ENCODE data around the gene SDF2. TPM values are rescaled to one million over a fixed set of nuclear protein-coding genes. Genes with fewer than 3 reads are reported as not detected.
"Not testable (repeated sequence)": the region's sequence is repeated elsewhere in the genome, so short reads cannot be mapped to it uniquely, and the experiment has no call there.

SDF2 gene
- polyA plus RNA-seq, 6 donors from 2014 or later, result 46.0 to 76.5 (median 61.7) TPM

DNA sequence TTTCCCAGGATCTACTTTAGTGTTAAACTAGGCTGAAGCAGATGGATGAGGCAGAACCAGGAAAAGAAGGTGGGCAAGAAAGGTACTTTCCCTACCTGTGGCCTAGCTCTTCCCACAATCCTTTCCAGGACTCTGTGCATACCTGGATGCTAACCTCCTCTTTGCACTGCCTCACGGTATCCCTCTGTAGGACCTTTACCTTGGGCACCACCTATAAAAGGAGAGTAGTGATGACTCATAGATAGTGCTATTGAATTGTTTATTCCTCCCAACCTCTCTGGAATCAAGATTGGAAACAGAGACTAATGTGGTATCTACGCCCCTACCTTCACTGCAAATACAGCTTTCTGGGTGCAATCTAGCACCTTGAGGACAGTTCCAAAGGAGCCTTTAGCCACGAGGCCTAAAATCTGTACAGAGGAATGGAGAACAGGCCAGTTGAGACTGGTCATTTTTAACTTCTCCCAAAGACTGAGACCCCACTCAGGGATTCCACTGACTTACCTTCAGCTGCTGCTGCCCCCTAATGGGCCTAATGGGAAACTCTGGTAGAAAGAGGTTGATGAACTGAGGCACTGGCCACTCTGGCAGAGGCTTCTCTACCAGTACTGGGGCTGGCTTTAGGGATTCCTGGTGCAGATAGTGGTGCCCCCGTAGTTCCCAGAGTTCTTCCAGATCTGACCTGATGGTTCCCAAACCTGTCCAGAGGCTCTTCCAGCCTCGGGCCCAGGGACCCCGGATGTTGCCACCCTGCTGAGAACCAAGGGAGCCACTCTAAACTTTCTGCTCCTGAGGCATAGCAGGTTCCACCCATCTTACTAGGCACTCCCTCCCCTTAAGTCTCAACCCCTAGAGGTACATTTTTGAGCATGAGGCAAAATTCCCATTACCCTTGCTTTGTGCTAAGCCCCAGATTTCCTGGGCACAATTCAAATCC, 48.5 kb downstream of the SDF2 start:
- Mint-ChIP-seq H3K9me3 (peaks cover 0 to 2% (median 0%) of the 10 kb centered on the region in 7 donors), H3K4me1 (peaks cover 23 to 43% (median 39%) of the 10 kb centered on the region in 3 donors), H3K36me3 (peaks cover 14 to 20% of the 10 kb centered on the region in 2 donors), H3K4me3 (peak overlapping the region in 1 of 8 donors; percentile 72), H3K27me3 (no peaks in the 10 kb centered on the region), H3K27ac (peak overlapping the region in 2 of 6 donors; percentile 32 to 51)
- peak; percentile 37 to 56 for ATAC-seq (ENCODE audit: low read depth in 2 of 2)
- DNase-seq, result peak; percentile 40

DNA sequence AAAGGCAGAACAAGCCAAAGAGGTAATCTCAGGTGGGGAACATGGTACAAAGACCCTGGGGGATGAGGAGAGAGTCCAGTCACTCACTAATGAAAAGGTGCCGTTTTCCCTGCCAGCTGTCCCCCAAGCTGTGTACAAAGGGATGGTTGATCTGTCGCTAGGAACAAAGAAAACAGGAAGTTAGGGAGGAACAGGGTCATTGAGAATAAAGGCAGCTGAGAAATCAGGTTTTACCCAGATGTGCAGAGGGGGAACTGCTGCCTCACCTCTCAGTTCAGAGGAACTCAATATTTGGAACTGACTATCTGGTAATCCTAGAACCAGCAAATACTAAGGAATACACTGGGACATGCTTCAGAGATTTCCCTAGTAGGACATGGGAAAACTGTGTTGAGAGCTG, 49.2 kb downstream of the SDF2 start:
- H3K27me3 Mint-ChIP-seq, result no peaks in the 10 kb centered on the region
- peaks cover 23 to 43% (median 39%) of the 10 kb centered on the region in 3 donors for H3K4me1 Mint-ChIP-seq
- peaks cover 0 to 2% (median 0%) of the 10 kb centered on the region in 7 donors for H3K9me3 Mint-ChIP-seq
- H3K4me3 Mint-ChIP-seq, result peak overlapping the region in 3 of 8 donors; percentile 23 to 45 (median 26)
- no peak for DNase-seq
- H3K36me3 Mint-ChIP-seq, result peaks cover 14 to 20% of the 10 kb centered on the region in 2 donors
- peak; percentile 48 to 58 for ATAC-seq (ENCODE audit: low read depth in 2 of 2)
- peak overlapping the region in 4 of 6 donors; percentile 32 to 92 (median 60) for H3K27ac Mint-ChIP-seq

DNA sequence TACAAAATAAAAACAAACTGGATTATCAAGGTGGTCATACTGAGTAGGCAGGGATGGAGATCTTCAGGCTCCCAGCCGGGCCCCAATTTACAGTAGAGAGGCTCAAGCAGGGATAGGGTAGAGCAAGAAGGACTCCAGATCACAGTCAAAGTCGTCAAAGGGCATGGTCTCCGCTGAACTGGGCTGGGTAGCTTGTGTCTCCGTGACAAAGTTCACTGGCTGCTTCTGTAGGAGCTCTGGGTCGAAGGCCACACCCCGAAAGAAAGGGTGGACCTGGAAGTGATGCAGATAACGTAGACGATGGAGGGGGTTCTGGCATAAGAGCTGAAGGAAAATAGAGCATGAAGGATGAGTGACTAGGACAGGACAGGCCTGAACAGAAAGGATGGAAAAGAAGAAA, 51.3 kb downstream of the SDF2 start:
- no peaks in the 10 kb centered on the region for H3K27me3 Mint-ChIP-seq
- no peaks in the 10 kb centered on the region for H3K9me3 Mint-ChIP-seq
- H3K4me3 Mint-ChIP-seq, result no peak overlapping the region
- peak overlapping the region in 2 of 6 donors; percentile 23 to 88 for H3K27ac Mint-ChIP-seq
- H3K4me1 Mint-ChIP-seq, result peaks cover 20 to 32% (median 28%) of the 10 kb centered on the region in 3 donors
- H3K36me3 Mint-ChIP-seq, result peaks cover 0 to 7% of the 10 kb centered on the region in 2 donors
- DNase-seq, result no peak
- ATAC-seq (ENCODE audit: low read depth in 2 of 2), result no peak

DNA sequence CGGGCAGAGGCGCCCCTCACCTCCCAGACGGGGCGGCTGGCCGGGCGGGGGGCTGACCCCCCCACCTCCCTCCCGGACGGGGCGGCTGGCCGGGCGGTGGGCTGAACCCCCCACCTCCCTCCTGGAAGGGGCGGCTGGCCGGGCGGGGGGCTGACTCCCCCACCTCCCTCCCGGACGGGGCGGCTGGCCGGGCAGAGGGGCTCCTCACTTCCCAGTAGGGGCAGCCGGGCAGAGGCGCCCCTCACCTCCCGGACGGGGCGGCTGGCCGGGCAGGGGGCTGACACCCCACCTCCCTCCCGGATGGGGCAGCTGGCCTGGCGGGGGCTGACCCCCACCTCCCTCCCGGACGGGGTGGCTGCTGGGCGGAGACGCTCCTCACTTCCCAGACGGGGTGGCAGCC, 57.7 kb downstream of the SDF2 start:
- not testable (repeated sequence) for H3K4me3 Mint-ChIP-seq; ATAC-seq (ENCODE audit: low read depth in 2 of 2); DNase-seq; H3K9me3 Mint-ChIP-seq; H3K4me1 Mint-ChIP-seq; H3K27ac Mint-ChIP-seq; H3K36me3 Mint-ChIP-seq; H3K27me3 Mint-ChIP-seq

DNA sequence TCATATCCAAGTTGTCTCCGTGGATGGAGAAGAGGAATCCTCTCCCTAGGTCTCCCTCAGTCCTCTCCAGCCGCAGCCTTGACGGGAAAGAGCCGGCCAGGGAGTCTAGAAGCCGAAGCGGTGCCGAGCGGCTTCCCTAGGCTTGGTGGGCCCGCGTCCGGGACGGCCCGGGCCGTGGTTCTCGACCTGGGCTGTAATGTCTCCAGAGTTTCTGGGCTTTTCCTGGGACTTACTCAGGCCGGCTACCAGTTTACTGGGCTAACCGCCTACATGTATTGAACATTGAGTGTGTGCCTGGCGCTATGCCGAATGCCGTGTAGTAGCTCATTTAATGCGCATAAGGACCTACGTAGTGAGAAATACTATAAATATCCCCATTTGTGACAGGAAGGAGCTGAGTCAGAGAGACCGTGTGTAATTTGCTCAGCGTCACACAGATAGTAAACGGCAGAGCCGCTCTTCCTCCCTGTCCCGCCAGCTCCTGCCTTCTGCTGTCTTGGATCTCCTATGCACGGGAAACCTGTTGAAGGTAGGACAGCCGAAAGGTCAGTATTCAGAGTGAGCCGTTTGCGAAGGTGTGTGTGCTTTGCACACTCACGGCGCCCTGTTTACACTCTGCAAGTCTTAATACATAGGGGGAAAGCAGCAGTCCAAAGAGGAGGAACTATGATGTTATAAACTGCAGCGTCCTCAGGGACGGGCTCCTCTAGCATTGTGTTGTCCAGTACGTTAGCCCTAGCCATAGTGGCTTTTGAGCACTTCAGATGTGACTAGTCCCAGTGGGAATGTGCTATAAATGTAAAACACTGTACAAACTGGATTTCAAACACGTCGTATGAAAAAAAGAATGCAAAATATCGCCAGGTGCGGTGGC, 62.2 kb downstream of the SDF2 start:
- peak overlapping the region; percentile 91 to 98 (median 96) for H3K27ac Mint-ChIP-seq
- no peaks in the 10 kb centered on the region for H3K36me3 Mint-ChIP-seq
- no peaks in the 10 kb centered on the region for H3K27me3 Mint-ChIP-seq
- DNase-seq, result peak; percentile 51
- ATAC-seq (ENCODE audit: low read depth in 2 of 2), result peak; percentile 53 to 59
- peak overlapping the region; percentile 87 to 96 (median 94) for H3K4me3 Mint-ChIP-seq
- H3K4me1 Mint-ChIP-seq, result peaks cover 22 to 26% (median 24%) of the 10 kb centered on the region in 3 donors
- no peaks in the 10 kb centered on the region for H3K9me3 Mint-ChIP-seq

DNA sequence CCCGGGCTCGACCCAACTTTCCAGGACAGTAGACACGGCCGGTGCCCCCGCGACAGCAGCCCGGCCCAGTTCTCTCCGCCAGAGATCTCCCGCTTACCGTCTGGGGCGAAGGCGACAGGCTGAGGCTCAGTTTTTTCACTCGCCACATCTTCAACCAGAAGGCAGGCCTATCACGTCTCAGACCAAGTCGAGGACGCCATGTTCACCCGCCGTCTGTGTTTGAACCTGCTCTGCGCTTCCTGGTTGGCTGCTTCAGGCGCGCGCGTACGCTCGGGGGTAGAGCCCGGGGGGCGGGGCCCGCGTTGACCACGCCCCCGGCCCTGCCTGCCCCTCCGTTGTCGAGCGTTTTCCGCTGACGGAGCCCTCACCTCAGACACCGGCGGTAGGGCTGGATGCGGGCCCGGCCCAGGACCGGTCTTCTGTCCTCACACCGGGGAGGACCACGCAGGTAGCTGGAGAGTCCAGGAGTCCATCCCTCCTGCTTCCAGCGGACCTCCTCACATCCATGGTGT, 62.9 kb downstream of the SDF2 start, which contains the start of gene SPAG5:
SPAG5 (minus strand) TSS at position 227 of the 512 bp plus-strand sequence; CDS start at position 148, 79 bp downstream.
- ATAC-seq (ENCODE audit: low read depth in 2 of 2), result peak; percentile 92 to 93
- Mint-ChIP-seq H3K27me3 (no peaks in the 10 kb centered on the region), H3K27ac (peak within 1 kb of the TSS; percentile 91 to 98 (median 96)), H3K36me3 (no peaks in the 10 kb centered on the region), H3K9me3 (no peaks in the 10 kb centered on the region), H3K4me3 (peak within 1 kb of the TSS; percentile 87 to 96 (median 94)), H3K4me1 (peaks cover 22 to 26% (median 24%) of the 10 kb centered on the region in 3 donors)
- DNase-seq, result peak; percentile 96

DNA sequence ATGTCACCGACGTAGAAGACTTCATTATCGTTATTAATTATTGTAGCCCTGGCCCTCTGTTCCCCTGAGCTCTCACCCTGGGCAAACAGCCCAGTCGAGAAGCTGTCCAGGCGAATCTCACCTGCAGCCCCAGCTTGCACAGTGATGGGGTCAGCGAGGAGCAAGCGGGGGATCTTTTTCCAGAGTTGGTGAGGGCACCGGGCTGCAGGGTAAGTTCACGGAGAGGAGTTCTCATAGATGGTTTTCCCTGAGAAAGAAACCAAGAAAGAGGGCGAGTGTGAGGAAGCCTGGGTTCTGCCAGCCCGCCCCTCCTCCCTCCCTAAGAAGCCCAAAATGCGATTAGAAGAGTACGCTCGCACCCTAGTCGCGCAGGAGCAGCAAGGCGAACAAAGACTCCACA, 63.3 kb downstream of the SDF2 start:
- Mint-ChIP-seq H3K9me3 (no peaks in the 10 kb centered on the region), H3K4me3 (peak overlapping the region; percentile 87 to 96 (median 94)), H3K36me3 (no peaks in the 10 kb centered on the region), H3K4me1 (peaks cover 22 to 26% (median 24%) of the 10 kb centered on the region in 3 donors), H3K27me3 (no peaks in the 10 kb centered on the region), H3K27ac (peak overlapping the region in 5 of 6 donors; percentile 29 to 92 (median 90))
- ATAC-seq (ENCODE audit: low read depth in 2 of 2) (no peak), DNase-seq (no peak)

Other genes starting within 250 kb of the SDF2 start
- gene SLC13A2, start 188.3 kb downstream of the SDF2 start, polyA plus RNA-seq (ENCODE audit: low read depth in 6 of 6), result not detected
- gene FOXN1, start 155.6 kb downstream of the SDF2 start, polyA plus RNA-seq (ENCODE audit: low read depth in 6 of 6), result not detected
- gene UNC119, start 109.3 kb downstream of the SDF2 start, polyA plus RNA-seq (ENCODE audit: low read depth in 6 of 6), result 10 to 100 TPM; 69.7 to 93.0 (median 75.3) TPM
- gene PIGS, start 90.4 kb downstream of the SDF2 start, polyA plus RNA-seq (ENCODE audit: low read depth in 6 of 6), result 10 to 100 TPM; 31.3 to 61.7 (median 46.0) TPM
- gene ALDOC, start 85.0 kb downstream of the SDF2 start, polyA plus RNA-seq (ENCODE audit: low read depth in 6 of 6), result 10 to 100 TPM; 30.6 to 67.9 (median 48.3) TPM
- gene SPAG5, start 62.9 kb downstream of the SDF2 start, polyA plus RNA-seq (ENCODE audit: low read depth in 6 of 6), result 1 to 10 TPM in 1 of 6 donors, under 1 TPM in 4, not detected in 1; 0.26 to 1.1 (median 0.62) TPM
- under 1 TPM in 2 of 6 donors, not detected in 4; 0.09 to 0.20 TPM for gene RSKR, start 47.7 kb downstream of the SDF2 start, polyA plus RNA-seq (ENCODE audit: low read depth in 6 of 6)
- 10 to 100 TPM; 15.0 to 57.5 (median 40.8) TPM for gene BLTP2, start 16.7 kb downstream of the SDF2 start, polyA plus RNA-seq (ENCODE audit: low read depth in 6 of 6)
- 10 to 100 TPM in 1 of 6 donors, 1 to 10 TPM in 5; 4.6 to 19.5 (median 7.4) TPM for gene SUPT6H, start 299 bp upstream of the SDF2 start, polyA plus RNA-seq (ENCODE audit: low read depth in 6 of 6)
- gene PROCA1, start 50.0 kb upstream of the SDF2 start, polyA plus RNA-seq (ENCODE audit: low read depth in 6 of 6), result 1 to 10 TPM in 3 of 6 donors, under 1 TPM in 2, not detected in 1; 0.29 to 2.3 (median 1.1) TPM
- gene RAB34, start 56.0 kb upstream of the SDF2 start, polyA plus RNA-seq (ENCODE audit: low read depth in 6 of 6), result 10 to 100 TPM; 11.6 to 22.6 (median 18.2) TPM
- gene RPL23A, start 58.1 kb upstream of the SDF2 start, polyA plus RNA-seq (ENCODE audit: low read depth in 6 of 6), result 1,000 to 10,000 TPM; 5,077 to 6,780 (median 5,627) TPM
- gene TLCD1, start 64.3 kb upstream of the SDF2 start, polyA plus RNA-seq (ENCODE audit: low read depth in 6 of 6), result 1 to 10 TPM in 1 of 6 donors, under 1 TPM in 1, not detected in 4; 0.93 to 1.2 TPM
- gene NEK8, start 66.9 kb upstream of the SDF2 start, polyA plus RNA-seq (ENCODE audit: low read depth in 6 of 6), result 10 to 100 TPM; 14.5 to 26.1 (median 19.6) TPM
- gene TRAF4, start 82.1 kb upstream of the SDF2 start, polyA plus RNA-seq (ENCODE audit: low read depth in 6 of 6), result 10 to 100 TPM in 4 of 6 donors, 1 to 10 TPM in 2; 5.4 to 17.1 (median 12.0) TPM
- 10 to 100 TPM in 2 of 6 donors, 1 to 10 TPM in 4; 6.6 to 19.4 (median 8.2) TPM for gene FAM222B, start 180.9 kb upstream of the SDF2 start, polyA plus RNA-seq (ENCODE audit: low read depth in 6 of 6)
- 10 to 100 TPM; 37.0 to 50.3 (median 46.2) TPM for gene ERAL1, start 193.1 kb upstream of the SDF2 start, polyA plus RNA-seq (ENCODE audit: low read depth in 6 of 6)
- 100 to 1,000 TPM; 431 to 655 (median 460) TPM for gene FLOT2, start 235.8 kb upstream of the SDF2 start, polyA plus RNA-seq (ENCODE audit: low read depth in 6 of 6)
- gene DHRS13, start 241.2 kb upstream of the SDF2 start, polyA plus RNA-seq (ENCODE audit: low read depth in 6 of 6), result 10 to 100 TPM in 5 of 6 donors, 1 to 10 TPM in 1; 9.4 to 17.3 (median 11.5) TPM

Measured in naive B cell (primary cell).